GM19397 (cell line): Measurements from ENCODE around the gene CERS2.

ENCODE experiments used
- ATAC-seq: cut with Tn5 transposase; IDR thresholded peaks from one replicate; pipeline ENCODE4 v1.9.1; 2021; ENCODE audit warnings: mild to moderate bottlenecking, moderate library complexity; ENCODE audit not compliant: unreplicated experiment

CERS2 gene

DNA sequence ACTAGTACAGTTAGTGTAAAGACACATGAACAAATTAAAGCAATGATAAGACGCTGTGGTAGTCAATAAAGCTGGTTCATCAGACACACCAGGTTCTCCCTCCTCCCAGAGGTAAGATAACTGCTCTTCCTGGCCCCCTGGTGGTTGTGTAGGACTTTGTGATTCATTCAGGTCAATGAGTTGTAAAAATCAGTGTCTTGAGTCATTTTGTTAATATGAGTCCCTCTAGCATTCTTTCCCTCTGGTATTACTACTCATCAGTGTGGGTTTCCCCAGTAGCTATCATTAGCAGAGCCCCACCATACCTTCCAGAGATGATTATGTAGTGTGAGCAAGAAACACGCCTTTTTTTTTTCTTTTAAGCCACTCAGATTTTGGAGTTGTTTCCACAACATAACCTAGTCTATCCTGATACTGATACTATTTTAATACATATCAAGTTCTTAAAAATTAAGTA lies 52.1 kb downstream of the CERS2 start:
- ATAC-seq, result no peak

DNA sequence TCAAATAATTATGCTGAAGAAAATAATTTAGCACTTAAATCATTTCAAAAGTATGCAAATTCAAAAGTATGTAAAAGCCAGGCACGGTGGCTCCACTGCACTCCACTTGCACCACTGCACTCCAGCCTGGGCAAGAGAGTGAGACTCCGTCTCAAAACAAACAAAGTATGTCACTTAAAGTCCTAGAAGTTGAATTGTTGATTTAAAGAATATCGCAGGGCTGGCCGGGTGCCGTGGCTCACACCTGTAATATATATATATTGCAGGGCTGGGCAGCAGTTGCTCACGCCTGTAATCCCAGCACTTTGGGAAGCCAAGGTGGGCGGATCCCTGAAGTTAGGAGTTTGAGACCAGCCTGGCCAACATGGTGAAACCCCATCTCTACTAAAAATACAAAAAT lies 57.2 kb downstream of the CERS2 start:
- no peak for ATAC-seq
